ENCODE measurements around the gene CHST6.
A peak's percentile ranks its signal among the peaks of the same experiment; 100 is the strongest.
"Not testable (repeated sequence)": the region's sequence is repeated elsewhere in the genome, so short reads cannot be mapped to it uniquely, and the experiment has no call there.

The CHST6 gene

GRCh38 chr16:75527825-75528299 is 32.6 kb upstream of the CHST6 start:
- Histone ChIP-seq H2AK5ac (ENCODE audit: low read depth, low read length) (no peak overlapping the region), H3K9ac (ENCODE audit: low read depth, low read length, poor library complexity) (no peak overlapping the region), H3K4me2 (ENCODE audit: insufficient read depth, low read length, poor library complexity, severe bottlenecking) (no peak overlapping the region), H3K23ac (ENCODE audit: low read depth, low read length, poor library complexity) (no peak overlapping the region), H2AFZ (ENCODE audit: low read length) (no peak overlapping the region), H3K4me1 (ENCODE audit: control insufficient read depth in 2 of 2, insufficient read depth in 1 of 2, low read depth in 1 of 2, low read length in 2 of 2) (no peaks in the 10 kb centered on the region), H3K79me1 (ENCODE audit: low read depth, low read length) (peaks cover 6% of the 10 kb centered on the region), H2BK12ac (ENCODE audit: low read length) (no peak overlapping the region), H3K36me3 (replicated peaks in 1 of 2; ENCODE audit: control insufficient read depth in 2 of 2, insufficient read depth in 2 of 2, low read length in 2 of 2) (no peaks in the 10 kb centered on the region), H3K4me3 (ENCODE audit: low read length in 2 of 2) (no peak overlapping the region), H2BK15ac (ENCODE audit: low read length) (no peak overlapping the region), H3K9me3 (replicated peaks in 1 of 2; ENCODE audit: control insufficient read depth in 2 of 2, insufficient read depth in 1 of 2, low read depth in 1 of 2, low read length in 2 of 2) (no peaks in the 10 kb centered on the region), H3K18ac (ENCODE audit: low read length) (no peak overlapping the region), H2BK120ac (ENCODE audit: low read depth, low read length) (no peak overlapping the region), H3K14ac (ENCODE audit: low read length) (no peak overlapping the region), H2BK5ac (ENCODE audit: low read length) (no peak overlapping the region), H3K4ac (ENCODE audit: low read length) (no peak overlapping the region), H3K27ac (replicated peaks; ENCODE audit: low read length) (no peak overlapping the region), H4K8ac (ENCODE audit: low read depth, low read length) (no peak overlapping the region), H3K27me3 (ENCODE audit: control insufficient read depth in 3 of 3, insufficient read depth in 3 of 3, low read depth in 1 of 3, low read length in 3 of 3) (no peaks in the 10 kb centered on the region), H4K91ac (ENCODE audit: low read depth, low read length, poor library complexity) (no peak overlapping the region)
- DNase-seq (ENCODE audit: low spot score): no peak
- WGBS, 2 donors (ENCODE audit: extremely low coverage in 2 of 2, insufficient read length in 2 of 2, insufficient replicate concordance in 1 of 2): no CpG with 5 or more reads among the region's 5 CpGs

DNA sequence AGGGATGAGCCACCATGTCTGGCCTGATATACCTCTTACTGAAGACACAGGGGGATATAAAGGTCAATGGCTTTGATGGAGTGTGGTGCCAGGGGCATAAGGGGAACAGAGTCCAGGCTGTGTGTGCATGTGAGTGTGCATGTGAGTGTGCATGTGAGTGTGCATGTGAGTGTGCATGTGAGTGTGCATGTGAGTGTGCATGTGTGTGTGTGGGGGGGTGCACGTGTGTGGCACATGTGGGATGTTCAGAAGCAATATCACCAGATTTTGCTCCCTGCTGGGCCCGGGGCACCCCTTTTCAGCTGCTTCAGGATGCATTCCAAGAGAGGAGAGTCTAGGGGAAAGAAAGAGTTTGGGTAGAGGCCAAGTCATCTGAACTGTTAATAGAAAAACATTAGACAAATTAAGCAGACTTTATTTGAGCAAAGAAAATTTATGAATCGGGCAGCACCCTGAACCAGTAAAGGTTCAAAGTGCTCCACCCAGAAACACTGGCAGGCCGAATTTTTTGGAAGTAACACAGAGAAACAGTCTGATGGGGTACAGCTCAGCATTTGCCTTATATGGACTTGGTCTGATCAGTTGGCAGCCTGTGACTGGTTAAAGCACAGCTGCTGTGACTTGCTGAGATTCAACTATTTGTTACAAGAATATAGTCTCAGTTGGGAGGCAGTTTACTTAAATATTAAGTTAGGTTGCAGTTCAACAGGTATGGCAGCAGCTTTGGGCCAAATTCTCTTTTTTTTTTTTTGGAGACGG is 31.0 kb upstream of the CHST6 start:
- Histone ChIP-seq H4K8ac (ENCODE audit: low read depth, low read length) (no peak overlapping the region), H2BK12ac (ENCODE audit: low read length) (no peak overlapping the region), H3K4me2 (ENCODE audit: insufficient read depth, low read length, poor library complexity, severe bottlenecking) (no peak overlapping the region), H3K9ac (ENCODE audit: low read depth, low read length, poor library complexity) (no peak overlapping the region), H3K4me1 (ENCODE audit: control insufficient read depth in 2 of 2, insufficient read depth in 1 of 2, low read depth in 1 of 2, low read length in 2 of 2) (no peaks in the 10 kb centered on the region), H3K27me3 (ENCODE audit: control insufficient read depth in 3 of 3, insufficient read depth in 3 of 3, low read depth in 1 of 3, low read length in 3 of 3) (no peaks in the 10 kb centered on the region), H3K4ac (ENCODE audit: low read length) (no peak overlapping the region), H3K36me3 (replicated peaks in 1 of 2; ENCODE audit: control insufficient read depth in 2 of 2, insufficient read depth in 2 of 2, low read length in 2 of 2) (no peaks in the 10 kb centered on the region), H2BK120ac (ENCODE audit: low read depth, low read length) (no peak overlapping the region), H3K27ac (replicated peaks; ENCODE audit: low read length) (no peak overlapping the region), H3K18ac (ENCODE audit: low read length) (no peak overlapping the region), H3K9me3 (replicated peaks in 1 of 2; ENCODE audit: control insufficient read depth in 2 of 2, insufficient read depth in 1 of 2, low read depth in 1 of 2, low read length in 2 of 2) (no peaks in the 10 kb centered on the region), H2AK5ac (ENCODE audit: low read depth, low read length) (no peak overlapping the region), H2BK5ac (ENCODE audit: low read length) (no peak overlapping the region), H3K14ac (ENCODE audit: low read length) (no peak overlapping the region), H3K23ac (ENCODE audit: low read depth, low read length, poor library complexity) (no peak overlapping the region), H4K91ac (ENCODE audit: low read depth, low read length, poor library complexity) (no peak overlapping the region), H3K79me1 (ENCODE audit: low read depth, low read length) (peaks cover 6% of the 10 kb centered on the region), H2BK15ac (ENCODE audit: low read length) (no peak overlapping the region), H2AFZ (ENCODE audit: low read length) (no peak overlapping the region), H3K4me3 (ENCODE audit: low read length in 2 of 2) (peak overlapping the region in 1 of 2 donors; percentile 7)
- no peak for DNase-seq (ENCODE audit: low spot score)
- WGBS, 2 donors (ENCODE audit: extremely low coverage in 2 of 2, insufficient read length in 2 of 2, insufficient replicate concordance in 1 of 2): no CpG with 5 or more reads among the region's 5 CpGs

DNA sequence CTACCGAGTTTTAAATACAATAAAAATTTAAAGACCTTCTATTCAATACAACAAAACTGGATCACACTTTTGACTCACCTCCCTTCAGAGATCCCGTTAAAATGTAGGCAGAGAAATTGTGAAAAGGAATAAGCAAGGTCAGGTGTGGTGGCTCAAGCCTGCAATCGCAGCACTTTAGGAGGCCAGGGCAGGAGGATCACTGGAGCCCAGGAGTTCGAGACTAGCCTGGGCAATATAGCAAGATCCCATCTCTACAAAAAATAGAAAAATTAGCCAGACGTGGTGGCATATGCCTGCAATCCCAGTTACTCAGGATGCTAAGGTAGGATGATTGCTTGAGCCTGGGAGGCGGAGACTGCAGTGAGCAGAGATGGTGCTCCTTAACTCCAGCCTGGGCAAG is 23.9 kb upstream of the CHST6 start:
- Histone ChIP-seq H3K79me1 (ENCODE audit: low read depth, low read length) (no peaks in the 10 kb centered on the region), H2BK5ac (ENCODE audit: low read length) (no peak overlapping the region), H4K91ac (ENCODE audit: low read depth, low read length, poor library complexity) (no peak overlapping the region), H2AFZ (ENCODE audit: low read length) (no peak overlapping the region), H3K14ac (ENCODE audit: low read length) (no peak overlapping the region), H2BK120ac (ENCODE audit: low read depth, low read length) (no peak overlapping the region), H2BK12ac (ENCODE audit: low read length) (no peak overlapping the region), H2BK15ac (ENCODE audit: low read length) (no peak overlapping the region), H3K4ac (ENCODE audit: low read length) (no peak overlapping the region), H3K36me3 (replicated peaks in 1 of 2; ENCODE audit: control insufficient read depth in 2 of 2, insufficient read depth in 2 of 2, low read length in 2 of 2) (no peaks in the 10 kb centered on the region), H3K4me3 (ENCODE audit: low read length in 2 of 2) (no peak overlapping the region), H4K8ac (ENCODE audit: low read depth, low read length) (no peak overlapping the region), H3K4me2 (ENCODE audit: insufficient read depth, low read length, poor library complexity, severe bottlenecking) (no peak overlapping the region), H3K9ac (ENCODE audit: low read depth, low read length, poor library complexity) (no peak overlapping the region), H3K4me1 (ENCODE audit: control insufficient read depth in 2 of 2, insufficient read depth in 1 of 2, low read depth in 1 of 2, low read length in 2 of 2) (peaks cover 0 to 2% of the 10 kb centered on the region in 2 donors), H3K27ac (replicated peaks; ENCODE audit: low read length) (no peak overlapping the region), H3K23ac (ENCODE audit: low read depth, low read length, poor library complexity) (no peak overlapping the region), H2AK5ac (ENCODE audit: low read depth, low read length) (no peak overlapping the region), H3K27me3 (ENCODE audit: control insufficient read depth in 3 of 3, insufficient read depth in 3 of 3, low read depth in 1 of 3, low read length in 3 of 3) (no peaks in the 10 kb centered on the region), H3K9me3 (replicated peaks in 1 of 2; ENCODE audit: control insufficient read depth in 2 of 2, insufficient read depth in 1 of 2, low read depth in 1 of 2, low read length in 2 of 2) (no peaks in the 10 kb centered on the region), H3K18ac (ENCODE audit: low read length) (no peak overlapping the region)
- no CpG with 5 or more reads among the region's 6 CpGs for WGBS, 2 donors (ENCODE audit: extremely low coverage in 2 of 2, insufficient read length in 2 of 2, insufficient replicate concordance in 1 of 2)
- DNase-seq (ENCODE audit: low spot score): no peak

GRCh38 chr16:75516189-75516966 is 21.1 kb upstream of the CHST6 start:
- not testable (repeated sequence) for H4K91ac ChIP-seq (ENCODE audit: low read depth, low read length, poor library complexity); H3K4me1 ChIP-seq (ENCODE audit: control insufficient read depth in 2 of 2, insufficient read depth in 1 of 2, low read depth in 1 of 2, low read length in 2 of 2); H3K36me3 ChIP-seq (replicated peaks in 1 of 2; ENCODE audit: control insufficient read depth in 2 of 2, insufficient read depth in 2 of 2, low read length in 2 of 2); H4K8ac ChIP-seq (ENCODE audit: low read depth, low read length); H3K27me3 ChIP-seq (ENCODE audit: control insufficient read depth in 3 of 3, insufficient read depth in 3 of 3, low read depth in 1 of 3, low read length in 3 of 3); H2BK120ac ChIP-seq (ENCODE audit: low read depth, low read length); H2BK12ac ChIP-seq (ENCODE audit: low read length); H3K79me1 ChIP-seq (ENCODE audit: low read depth, low read length); H3K9me3 ChIP-seq (replicated peaks in 1 of 2; ENCODE audit: control insufficient read depth in 2 of 2, insufficient read depth in 1 of 2, low read depth in 1 of 2, low read length in 2 of 2); H3K27ac ChIP-seq (replicated peaks; ENCODE audit: low read length)
- Histone ChIP-seq H2AK5ac (ENCODE audit: low read depth, low read length) (peak overlapping the region; percentile 74), H3K4me2 (ENCODE audit: insufficient read depth, low read length, poor library complexity, severe bottlenecking) (peak overlapping the region; percentile 98), H2AFZ (ENCODE audit: low read length) (peak overlapping the region; percentile 100), H3K9ac (ENCODE audit: low read depth, low read length, poor library complexity) (peak overlapping the region; percentile 97), H3K14ac (ENCODE audit: low read length) (peak overlapping the region; percentile 91), H3K4ac (ENCODE audit: low read length) (peak overlapping the region; percentile 67), H3K23ac (ENCODE audit: low read depth, low read length, poor library complexity) (peak overlapping the region; percentile 89), H3K18ac (ENCODE audit: low read length) (peak overlapping the region; percentile 100), H2BK15ac (ENCODE audit: low read length) (peak overlapping the region; percentile 49), H3K4me3 (ENCODE audit: low read length in 2 of 2) (peak overlapping the region; percentile 87 to 92), H2BK5ac (ENCODE audit: low read length) (peak overlapping the region; percentile 67)
- peak; percentile 42 for DNase-seq (ENCODE audit: low spot score)
- WGBS, 2 donors (ENCODE audit: extremely low coverage in 2 of 2, insufficient read length in 2 of 2, insufficient replicate concordance in 1 of 2): no CpG with 5 or more reads among the region's 42 CpGs

Data from neuronal stem cell (in vitro differentiated cells).